ENCODE results near the gene CD2AP. TPM values are rescaled to one million over a fixed set of nuclear protein-coding genes. Genes with fewer than 3 reads are reported as not detected.

The CD2AP gene
- total and polyA plus RNA-seq, 2 experiments from 2014 or later = 9.8 to 19.2 TPM

GRCh38 chr6:47492355-47492754 lies 14.8 kb downstream of the CD2AP start:
- DNase-seq (ENCODE audit: low read depth in 1 of 2, low spot score in 1 of 2) = no peak
- no peaks in the 10 kb centered on the region for H3K4me1 ChIP-seq (ENCODE audit: low read depth)
- H3K36me3 ChIP-seq = no peaks in the 10 kb centered on the region
- no peak for TF ChIP-seq CTCF (IDR thresholded peaks at IDR 0.05; ENCODE audit: low read depth, low read length)
- H3K27me3 ChIP-seq = no peaks in the 10 kb centered on the region
- H3K9me3 ChIP-seq (ENCODE audit: low read depth) = no peaks in the 10 kb centered on the region
- no peak overlapping the region for H3K4me3 ChIP-seq
- H3K27ac ChIP-seq = no peak overlapping the region

- Histone ChIP-seq H3K9me3 (ENCODE audit: low read depth) (no peaks in the 10 kb centered on the region), H3K4me1 (ENCODE audit: low read depth) (no peaks in the 10 kb centered on the region), H3K36me3 (no peaks in the 10 kb centered on the region), H3K4me3 (no peak overlapping the region), H3K27me3 (no peaks in the 10 kb centered on the region), H3K27ac (no peak overlapping the region)
- DNase-seq (ENCODE audit: low read depth in 1 of 2, low spot score in 1 of 2) = no peak
- no peak for TF ChIP-seq CTCF (IDR thresholded peaks at IDR 0.05; ENCODE audit: low read depth, low read length)
Observed at GRCh38 chr6:47495207-47495606, 17.6 kb downstream of the CD2AP start.

- no peaks in the 10 kb centered on the region for H3K9me3 ChIP-seq (ENCODE audit: low read depth)
- no peaks in the 10 kb centered on the region for H3K36me3 ChIP-seq
- no peak for TF ChIP-seq CTCF (IDR thresholded peaks at IDR 0.05; ENCODE audit: low read depth, low read length)
- H3K27ac ChIP-seq = no peak overlapping the region
- H3K27me3 ChIP-seq = no peaks in the 10 kb centered on the region
- no peak for DNase-seq (ENCODE audit: low read depth in 1 of 2, low spot score in 1 of 2)
- H3K4me3 ChIP-seq = no peak overlapping the region
- H3K4me1 ChIP-seq (ENCODE audit: low read depth) = no peaks in the 10 kb centered on the region
Observed at GRCh38 chr6:47495954-47496545, 18.5 kb downstream of the CD2AP start.

DNA sequence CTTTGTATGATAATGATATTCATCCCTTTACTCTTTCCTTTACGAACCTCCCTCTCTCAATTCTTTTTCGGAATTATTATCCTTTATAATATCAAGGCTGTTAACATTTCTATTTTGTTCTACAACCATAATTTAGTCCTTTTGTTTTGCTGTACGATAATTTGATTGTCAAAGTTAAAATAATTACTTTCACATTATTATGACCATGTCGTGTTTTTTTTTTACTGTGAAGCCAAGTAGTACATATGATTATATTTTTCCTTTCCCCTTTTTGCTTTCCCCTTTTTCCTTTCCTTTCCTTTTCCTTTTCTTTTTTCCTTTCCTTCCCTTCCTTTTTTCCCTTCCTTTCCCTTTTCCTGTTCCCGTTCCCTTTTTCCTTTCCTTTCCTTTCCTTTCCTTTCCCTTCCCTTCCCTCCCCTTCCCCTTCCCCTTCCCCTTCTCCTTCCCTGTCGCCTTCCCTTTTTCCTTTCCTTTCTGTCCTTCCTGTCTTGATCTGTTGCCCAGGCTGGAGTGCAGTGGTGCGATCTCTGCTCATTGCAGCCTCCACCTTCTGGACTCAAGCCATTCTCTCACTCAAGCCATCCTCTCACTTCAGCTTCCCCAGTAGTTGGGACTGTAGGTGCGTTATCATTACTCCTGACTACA lies 19.5 kb downstream of the CD2AP start:
- H3K27me3 ChIP-seq = no peaks in the 10 kb centered on the region
- H3K27ac ChIP-seq = no peak overlapping the region
- no peaks in the 10 kb centered on the region for H3K9me3 ChIP-seq (ENCODE audit: low read depth)
- DNase-seq (ENCODE audit: low read depth in 1 of 2, low spot score in 1 of 2) = no peak
- H3K4me1 ChIP-seq (ENCODE audit: low read depth) = no peaks in the 10 kb centered on the region
- TF ChIP-seq CTCF (IDR thresholded peaks at IDR 0.05; ENCODE audit: low read depth, low read length) = no peak
- no peaks in the 10 kb centered on the region for H3K36me3 ChIP-seq
- no peak overlapping the region for H3K4me3 ChIP-seq

DNA sequence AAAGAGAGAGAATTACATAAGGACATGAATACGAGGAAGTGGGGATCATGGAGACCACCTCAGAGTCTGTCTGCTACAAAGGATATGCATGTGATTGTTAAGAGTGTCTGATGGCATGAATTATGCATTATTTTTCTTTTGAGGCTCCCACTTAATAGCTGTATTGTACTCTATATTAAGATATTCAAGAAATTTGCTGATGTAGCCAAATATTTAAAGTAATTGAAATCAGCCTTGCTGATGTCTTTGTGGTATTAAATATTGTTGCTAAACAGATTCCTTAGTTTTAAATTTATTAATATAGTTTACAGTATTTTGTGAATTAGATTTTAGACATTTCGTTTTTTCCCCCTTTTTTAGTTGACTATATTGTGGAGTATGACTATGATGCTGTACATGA lies 25.3 kb downstream of the CD2AP start:
- no peaks in the 10 kb centered on the region for H3K4me1 ChIP-seq (ENCODE audit: low read depth)
- no peak for TF ChIP-seq CTCF (IDR thresholded peaks at IDR 0.05; ENCODE audit: low read depth, low read length)
- H3K36me3 ChIP-seq = no peaks in the 10 kb centered on the region
- no peaks in the 10 kb centered on the region for H3K9me3 ChIP-seq (ENCODE audit: low read depth)
- no peak overlapping the region for H3K27ac ChIP-seq
- H3K4me3 ChIP-seq = no peak overlapping the region
- no peak for DNase-seq (ENCODE audit: low read depth in 1 of 2, low spot score in 1 of 2)
- no peaks in the 10 kb centered on the region for H3K27me3 ChIP-seq

Measured in cardiac muscle cell (in vitro differentiated cells and primary cell).